ENCODE data around the gene SHLD1. TPM values are rescaled to one million over a fixed set of nuclear protein-coding genes. Genes with fewer than 3 reads are reported as not detected.

SHLD1 gene
- total RNA-seq, 1 experiment from 2014 or later = 13.1 TPM

DNA sequence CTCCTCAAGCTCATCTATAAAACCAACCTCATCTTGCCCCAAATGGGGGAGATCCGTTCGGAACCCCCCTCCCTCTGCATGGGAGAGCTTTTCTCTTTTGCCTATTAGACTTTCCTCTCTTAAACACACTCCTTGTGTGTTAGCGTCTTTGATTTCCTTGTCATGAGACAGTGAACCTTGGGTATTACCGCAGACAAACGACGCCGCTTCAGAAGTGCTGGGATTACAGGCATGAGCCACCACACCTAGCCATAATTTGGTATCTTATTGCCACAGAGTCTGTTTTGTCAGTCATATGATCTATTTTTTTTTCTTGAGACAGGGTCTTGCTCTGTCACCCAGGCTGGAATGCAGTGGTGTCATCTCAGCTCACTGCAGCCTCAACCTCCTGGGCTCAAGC lies 3.6 kb downstream of the SHLD1 start:
- H3K9me3 ChIP-seq (ENCODE audit: low read length) = no peaks in the 10 kb centered on the region
- H3K27me3 ChIP-seq (ENCODE audit: low read length) = no peaks in the 10 kb centered on the region
- H3K9me2 ChIP-seq (replicated peaks; ENCODE audit: insufficient read depth, low read length) = 0 out of 2 replicates have a peak, but pooled peaks cover 8% of the 10 kb centered on the region
- H3K79me2 ChIP-seq (ENCODE audit: low read length) = peaks cover 73% of the 10 kb centered on the region
- H3K4me3 ChIP-seq (ENCODE audit: low read length) = no peak overlapping the region
- no peak overlapping the region for H2AFZ ChIP-seq (ENCODE audit: low read length)
- peaks cover 16% of the 10 kb centered on the region for H3K4me1 ChIP-seq (ENCODE audit: low read length)
- no peaks in the 10 kb centered on the region for H3K36me3 ChIP-seq (ENCODE audit: insufficient read depth, low read length)
- H3K9ac ChIP-seq (ENCODE audit: low read length) = no peak overlapping the region
- no peak overlapping the region for H3K4me2 ChIP-seq (ENCODE audit: low read depth, low read length, poor library complexity, severe bottlenecking)
- no peak overlapping the region for H3K27ac ChIP-seq (ENCODE audit: low read length)
- no peaks in the 10 kb centered on the region for H4K20me1 ChIP-seq (ENCODE audit: insufficient read depth, low read depth, low read length)
- DNase-seq = no peak

DNA sequence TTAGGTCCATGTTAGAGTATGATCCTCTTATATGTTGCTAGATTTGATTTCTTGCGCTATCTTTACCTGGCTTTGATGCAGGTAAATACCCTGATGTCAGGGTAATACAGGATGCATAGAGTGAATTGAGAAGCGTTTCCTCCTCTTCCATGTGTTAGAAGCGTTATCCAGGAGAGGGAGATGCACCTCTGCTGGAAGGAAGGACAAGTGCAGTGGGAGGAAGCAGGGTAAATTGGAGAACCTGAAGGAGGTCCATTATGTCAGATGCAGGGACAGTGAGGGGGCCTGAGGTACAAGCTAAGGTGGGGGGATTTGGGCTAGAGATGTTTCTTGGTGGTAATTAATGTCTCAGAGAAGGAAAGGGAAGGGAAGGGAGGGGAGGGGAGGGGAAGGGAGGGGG lies 7.7 kb downstream of the SHLD1 start:
- Histone ChIP-seq H3K27ac (ENCODE audit: low read length) (no peak overlapping the region), H3K4me2 (ENCODE audit: low read depth, low read length, poor library complexity, severe bottlenecking) (no peak overlapping the region), H3K9ac (ENCODE audit: low read length) (no peak overlapping the region), H3K9me3 (ENCODE audit: low read length) (no peaks in the 10 kb centered on the region), H3K4me3 (ENCODE audit: low read length) (no peak overlapping the region), H3K79me2 (ENCODE audit: low read length) (peaks cover 51% of the 10 kb centered on the region), H3K4me1 (ENCODE audit: low read length) (peaks cover 7% of the 10 kb centered on the region), H2AFZ (ENCODE audit: low read length) (no peak overlapping the region), H3K9me2 (replicated peaks; ENCODE audit: insufficient read depth, low read length) (no peaks in the 10 kb centered on the region), H3K27me3 (ENCODE audit: low read length) (no peaks in the 10 kb centered on the region), H3K36me3 (ENCODE audit: insufficient read depth, low read length) (no peaks in the 10 kb centered on the region), H4K20me1 (ENCODE audit: insufficient read depth, low read depth, low read length) (no peaks in the 10 kb centered on the region)
- no peak for DNase-seq

DNA sequence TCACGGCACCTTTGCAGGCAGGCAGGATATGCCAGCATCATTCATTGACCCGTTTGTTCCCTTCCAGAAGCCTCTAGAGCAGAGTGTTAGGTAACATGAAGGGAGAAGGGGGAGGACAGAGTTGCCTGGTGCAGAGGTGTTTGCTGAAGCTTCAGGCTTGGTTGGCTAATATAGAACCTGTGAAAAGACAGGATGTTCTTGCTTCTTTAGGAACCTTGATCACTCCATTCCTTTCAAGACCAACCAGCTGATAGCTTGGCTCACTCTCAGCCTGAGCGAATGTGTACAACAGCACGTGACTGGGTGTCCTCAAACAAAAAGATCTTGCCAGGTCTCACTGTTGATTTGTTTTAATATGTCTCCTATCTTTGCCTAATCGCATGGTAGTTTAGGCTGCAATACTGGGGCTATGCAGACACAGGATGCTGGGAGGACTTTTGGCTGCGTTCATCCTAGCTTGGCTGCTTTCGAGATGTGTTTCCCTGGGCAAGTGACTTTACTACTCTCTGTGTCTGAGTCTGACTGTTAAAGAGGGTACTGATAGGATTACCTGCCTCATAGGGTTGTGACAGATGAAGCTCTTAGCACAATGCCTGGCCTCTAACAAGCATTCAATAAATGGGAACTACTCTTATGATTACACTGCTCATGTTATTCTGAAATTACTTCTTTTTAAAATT lies 16.0 kb downstream of the SHLD1 start:
- H3K4me1 ChIP-seq (ENCODE audit: low read length) = peaks cover 28% of the 10 kb centered on the region
- H2AFZ ChIP-seq (ENCODE audit: low read length) = no peak overlapping the region
- DNase-seq = no peak
- H3K4me3 ChIP-seq (ENCODE audit: low read length) = no peak overlapping the region
- no peak overlapping the region for H3K9ac ChIP-seq (ENCODE audit: low read length)
- H3K9me2 ChIP-seq (replicated peaks; ENCODE audit: insufficient read depth, low read length) = no peaks in the 10 kb centered on the region
- peaks cover 29% of the 10 kb centered on the region for H3K79me2 ChIP-seq (ENCODE audit: low read length)
- no peaks in the 10 kb centered on the region for H4K20me1 ChIP-seq (ENCODE audit: insufficient read depth, low read depth, low read length)
- H3K36me3 ChIP-seq (ENCODE audit: insufficient read depth, low read length) = no peaks in the 10 kb centered on the region
- no peaks in the 10 kb centered on the region for H3K9me3 ChIP-seq (ENCODE audit: low read length)
- no peak overlapping the region for H3K27ac ChIP-seq (ENCODE audit: low read length)
- no peaks in the 10 kb centered on the region for H3K27me3 ChIP-seq (ENCODE audit: low read length)
- H3K4me2 ChIP-seq (ENCODE audit: low read depth, low read length, poor library complexity, severe bottlenecking) = no peak overlapping the region

- Histone ChIP-seq H3K4me2 (ENCODE audit: low read depth, low read length, poor library complexity, severe bottlenecking) (no peak overlapping the region), H2AFZ (ENCODE audit: low read length) (no peak overlapping the region), H4K20me1 (ENCODE audit: insufficient read depth, low read depth, low read length) (no peaks in the 10 kb centered on the region), H3K36me3 (ENCODE audit: insufficient read depth, low read length) (no peaks in the 10 kb centered on the region), H3K9ac (ENCODE audit: low read length) (no peak overlapping the region), H3K27me3 (ENCODE audit: low read length) (no peaks in the 10 kb centered on the region), H3K4me1 (ENCODE audit: low read length) (peaks cover 22% of the 10 kb centered on the region), H3K27ac (ENCODE audit: low read length) (no peak overlapping the region), H3K4me3 (ENCODE audit: low read length) (no peak overlapping the region), H3K9me2 (replicated peaks; ENCODE audit: insufficient read depth, low read length) (no peaks in the 10 kb centered on the region), H3K9me3 (ENCODE audit: low read length) (no peaks in the 10 kb centered on the region), H3K79me2 (ENCODE audit: low read length) (peaks cover 32% of the 10 kb centered on the region)
- DNase-seq = no peak
Observed at GRCh38 chr20:5767493-5768098, 17.4 kb downstream of the SHLD1 start.

GRCh38 chr20:5770231-5770986 lies 20.2 kb downstream of the SHLD1 start:
- peaks cover 22% of the 10 kb centered on the region for H3K4me1 ChIP-seq (ENCODE audit: low read length)

GRCh38 chr20:5770987-5771318 lies 20.8 kb downstream of the SHLD1 start:
- peak overlapping the region; percentile 78; the same call in 1 of the 2 replicates for H3K27ac ChIP-seq (ENCODE audit: low read length)
- peak overlapping the region; percentile 9; the same call in 1 of the 2 replicates for H3K9ac ChIP-seq (ENCODE audit: low read length)
- H3K36me3 ChIP-seq (ENCODE audit: insufficient read depth, low read length) = peaks cover 9% of the 10 kb centered on the region; the same call in 1 of the 2 replicates
- H3K9me3 ChIP-seq (ENCODE audit: low read length) = no peaks in the 10 kb centered on the region
- H3K79me2 ChIP-seq (ENCODE audit: low read length) = peaks cover 32% of the 10 kb centered on the region
- no peaks in the 10 kb centered on the region for H4K20me1 ChIP-seq (ENCODE audit: insufficient read depth, low read depth, low read length)
- H2AFZ ChIP-seq (ENCODE audit: low read length) = peak overlapping the region; percentile 66; the same call in 1 of the 2 replicates
- no peaks in the 10 kb centered on the region for H3K27me3 ChIP-seq (ENCODE audit: low read length)
- no peak overlapping the region for H3K4me2 ChIP-seq (ENCODE audit: low read depth, low read length, poor library complexity, severe bottlenecking)
- DNase-seq = no peak
- H3K9me2 ChIP-seq (replicated peaks; ENCODE audit: insufficient read depth, low read length) = no peaks in the 10 kb centered on the region
- no peak overlapping the region for H3K4me3 ChIP-seq (ENCODE audit: low read length)
- peaks cover 22% of the 10 kb centered on the region for H3K4me1 ChIP-seq (ENCODE audit: low read length)

More at GRCh38 chr20:5770231-5770986, 20.2 kb downstream of the SHLD1 start:
- no peaks in the 10 kb centered on the region for H3K9me2 ChIP-seq (replicated peaks; ENCODE audit: insufficient read depth, low read length)
- H3K9ac ChIP-seq (ENCODE audit: low read length) = peak overlapping the region; percentile 9; the same call in 1 of the 2 replicates
- DNase-seq = peak; percentile 65
- no peak overlapping the region for H3K4me3 ChIP-seq (ENCODE audit: low read length)
- no peaks in the 10 kb centered on the region for H3K9me3 ChIP-seq (ENCODE audit: low read length)
- peaks cover 9% of the 10 kb centered on the region; the same call in 1 of the 2 replicates for H3K36me3 ChIP-seq (ENCODE audit: insufficient read depth, low read length)
- no peaks in the 10 kb centered on the region for H4K20me1 ChIP-seq (ENCODE audit: insufficient read depth, low read depth, low read length)
- peak overlapping the region; percentile 66 for H2AFZ ChIP-seq (ENCODE audit: low read length)
- peaks cover 32% of the 10 kb centered on the region for H3K79me2 ChIP-seq (ENCODE audit: low read length)
- H3K27me3 ChIP-seq (ENCODE audit: low read length) = no peaks in the 10 kb centered on the region
- H3K27ac ChIP-seq (ENCODE audit: low read length) = peak overlapping the region; percentile 78
- peak overlapping the region; percentile 16 for H3K4me2 ChIP-seq (ENCODE audit: low read depth, low read length, poor library complexity, severe bottlenecking)

DNA sequence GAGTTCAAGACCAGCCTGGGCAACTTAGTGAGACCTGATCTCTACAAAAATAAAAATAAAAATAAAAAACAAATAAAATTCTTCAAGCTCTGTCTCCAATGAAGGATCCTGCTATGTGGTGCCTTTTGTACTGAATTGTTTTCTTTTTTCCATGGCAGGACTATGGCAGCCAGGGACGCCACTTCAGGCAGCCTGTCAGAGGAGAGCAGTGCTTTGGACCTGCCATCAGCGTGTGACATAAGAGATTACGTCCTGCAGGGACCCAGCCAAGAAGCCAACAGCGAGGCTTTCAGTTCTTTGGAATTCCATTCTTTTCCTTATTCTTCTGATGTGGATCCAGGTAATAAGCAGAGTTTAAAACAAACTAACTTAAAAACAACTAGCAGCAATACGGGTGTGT lies 22.5 kb downstream of the SHLD1 start:
- H3K27ac ChIP-seq (ENCODE audit: low read length) = no peak overlapping the region
- peaks cover 22% of the 10 kb centered on the region for H3K4me1 ChIP-seq (ENCODE audit: low read length)
- no peak overlapping the region for H3K4me3 ChIP-seq (ENCODE audit: low read length)
- DNase-seq = no peak
- no peak overlapping the region for H3K9ac ChIP-seq (ENCODE audit: low read length)
- H3K79me2 ChIP-seq (ENCODE audit: low read length) = peaks cover 23% of the 10 kb centered on the region
- H3K4me2 ChIP-seq (ENCODE audit: low read depth, low read length, poor library complexity, severe bottlenecking) = no peak overlapping the region
- H3K9me3 ChIP-seq (ENCODE audit: low read length) = no peaks in the 10 kb centered on the region
- no peaks in the 10 kb centered on the region for H4K20me1 ChIP-seq (ENCODE audit: insufficient read depth, low read depth, low read length)
- peaks cover 9% of the 10 kb centered on the region; the same call in 1 of the 2 replicates for H3K36me3 ChIP-seq (ENCODE audit: insufficient read depth, low read length)
- no peaks in the 10 kb centered on the region for H3K27me3 ChIP-seq (ENCODE audit: low read length)
- H3K9me2 ChIP-seq (replicated peaks; ENCODE audit: insufficient read depth, low read length) = no peaks in the 10 kb centered on the region
- H2AFZ ChIP-seq (ENCODE audit: low read length) = no peak overlapping the region

- DNase-seq = no peak
- Histone ChIP-seq H3K4me1 (ENCODE audit: low read length) (peaks cover 22% of the 10 kb centered on the region), H3K9ac (ENCODE audit: low read length) (no peak overlapping the region), H3K4me3 (ENCODE audit: low read length) (no peak overlapping the region), H3K79me2 (ENCODE audit: low read length) (peaks cover 18% of the 10 kb centered on the region), H4K20me1 (ENCODE audit: insufficient read depth, low read depth, low read length) (no peaks in the 10 kb centered on the region), H3K27me3 (ENCODE audit: low read length) (no peaks in the 10 kb centered on the region), H3K9me3 (ENCODE audit: low read length) (no peaks in the 10 kb centered on the region), H3K27ac (ENCODE audit: low read length) (no peak overlapping the region), H3K9me2 (replicated peaks; ENCODE audit: insufficient read depth, low read length) (no peaks in the 10 kb centered on the region), H2AFZ (ENCODE audit: low read length) (no peak overlapping the region), H3K4me2 (ENCODE audit: low read depth, low read length, poor library complexity, severe bottlenecking) (no peak overlapping the region), H3K36me3 (ENCODE audit: insufficient read depth, low read length) (peaks cover 9% of the 10 kb centered on the region; the same call in 1 of the 2 replicates)
Observed at GRCh38 chr20:5773589-5773988, 23.4 kb downstream of the SHLD1 start.
